GM18508 (cell line): Measurements from ENCODE around the gene ABLIM2.

Experiments
- ATAC-seq: cut with Tn5 transposase; IDR thresholded peaks from one replicate; pipeline ENCODE4 v1.9.1; 2021; ENCODE audit warnings: moderate number of reproducible peaks; ENCODE audit not compliant: insufficient read depth, unreplicated experiment

ABLIM2 gene

GRCh38 chr4:8109406-8110065 is 49.1 kb downstream of the ABLIM2 start:
- no peak for ATAC-seq

- no peak for ATAC-seq
Observed at GRCh38 chr4:8108991-8109390, 49.6 kb downstream of the ABLIM2 start.

GRCh38 chr4:8108261-8108660 is 50.4 kb downstream of the ABLIM2 start:
- ATAC-seq, result no peak

- ATAC-seq, result no peak
Observed at GRCh38 chr4:8107146-8107657, 51.4 kb downstream of the ABLIM2 start.

- ATAC-seq, result no peak
Observed at GRCh38 chr4:8106451-8107025, 52.1 kb downstream of the ABLIM2 start.

- no peak for ATAC-seq
Observed at GRCh38 chr4:8105306-8106100, 53.1 kb downstream of the ABLIM2 start.

GRCh38 chr4:8104491-8105305 is 53.9 kb downstream of the ABLIM2 start:
- no peak for ATAC-seq

GRCh38 chr4:8103421-8104390 is 54.9 kb downstream of the ABLIM2 start:
- no peak for ATAC-seq

- no peak for ATAC-seq
Observed at GRCh38 chr4:8102831-8103230, 55.8 kb downstream of the ABLIM2 start.

GRCh38 chr4:8102076-8102355 is 56.6 kb downstream of the ABLIM2 start:
- no peak for ATAC-seq

GRCh38 chr4:8101213-8102075 is 57.2 kb downstream of the ABLIM2 start:
- ATAC-seq, result no peak

- ATAC-seq, result no peak
Observed at GRCh38 chr4:8099981-8100464, 58.6 kb downstream of the ABLIM2 start.

GRCh38 chr4:8098506-8098905 is 60.1 kb downstream of the ABLIM2 start:
- ATAC-seq, result no peak

- no peak for ATAC-seq
Observed at GRCh38 chr4:8097721-8098345, 60.8 kb downstream of the ABLIM2 start.

- ATAC-seq, result no peak
Observed at GRCh38 chr4:8097141-8097541, 61.5 kb downstream of the ABLIM2 start.

GRCh38 chr4:8096690-8097061 is 61.9 kb downstream of the ABLIM2 start:
- ATAC-seq, result no peak

- no peak for ATAC-seq
Observed at GRCh38 chr4:8095956-8096689, 62.5 kb downstream of the ABLIM2 start.
